Measurements from ENCODE around the gene TMEM41A. TPM values are rescaled to one million over a fixed set of nuclear protein-coding genes. Genes with fewer than 3 reads are reported as not detected.

The TMEM41A gene
- total RNA-seq, 1 experiment from 2014 or later = 30.2 TPM

- H3K4me1 ChIP-seq (ENCODE audit: control insufficient read depth, insufficient read depth, low read length) = no peaks in the 10 kb centered on the region
- intact Hi-C loops (cut with micrococcal nuclease; ENCODE audit: unreplicated experiment) = no loop called here
- H3K27ac ChIP-seq (ENCODE audit: low read length) = no peak overlapping the region
- no TSS peak for BruUV-seq (replicated peaks)
- ChIA-PET CTCF (interaction anchor here (0.6 kb wide), 1 partner anchor 373 kb away, joined by 4 read pairs; no protein-coding TSS in a partner anchor), POLR2A (no interaction called here)
- TF ChIP-seq TCF7L2 (IDR thresholded peaks at IDR 0.05; ENCODE audit: low read depth, low read length) = no peak
- ATAC-seq (no peak), DNase-seq (ENCODE audit: low read depth, low spot score) (no peak)
- no peak overlapping the region for H3K4me3 ChIP-seq (ENCODE audit: low read depth in 2 of 2, low read length in 2 of 2)
- H3K36me3 ChIP-seq (ENCODE audit: control insufficient read depth, insufficient read depth, low read length) = peaks cover 8% of the 10 kb centered on the region
- in situ Hi-C loops (cut with HindIII; ENCODE audit: low pct_unique_long_range_greater_than_20kb, low sequenced_read_pairs) = no loop called here
- H3K27me3 ChIP-seq (ENCODE audit: control insufficient read depth, insufficient read depth, low read length) = no peaks in the 10 kb centered on the region
- H3K9me3 ChIP-seq (ENCODE audit: control insufficient read depth, insufficient read depth, low read depth, low read length) = no peaks in the 10 kb centered on the region
Measured at GRCh38 chr3:185489462-185489861, 9.4 kb downstream of the TMEM41A start.

- Histone ChIP-seq H3K27me3 (ENCODE audit: control insufficient read depth, insufficient read depth, low read length) (no peaks in the 10 kb centered on the region), H3K27ac (ENCODE audit: low read length) (no peak overlapping the region), H3K9me3 (ENCODE audit: control insufficient read depth, insufficient read depth, low read depth, low read length) (no peaks in the 10 kb centered on the region), H3K4me1 (ENCODE audit: control insufficient read depth, insufficient read depth, low read length) (no peaks in the 10 kb centered on the region), H3K36me3 (ENCODE audit: control insufficient read depth, insufficient read depth, low read length) (0 out of 2 replicates have a peak, but pooled peaks cover 3% of the 10 kb centered on the region), H3K4me3 (ENCODE audit: low read depth in 2 of 2, low read length in 2 of 2) (no peak overlapping the region)
- ChIA-PET POLR2A (no interaction called here), CTCF (no interaction called here)
- BruUV-seq (replicated peaks) = no TSS peak
- intact Hi-C loops (cut with micrococcal nuclease; ENCODE audit: unreplicated experiment) = no loop called here
- TF ChIP-seq, protein P1, sequence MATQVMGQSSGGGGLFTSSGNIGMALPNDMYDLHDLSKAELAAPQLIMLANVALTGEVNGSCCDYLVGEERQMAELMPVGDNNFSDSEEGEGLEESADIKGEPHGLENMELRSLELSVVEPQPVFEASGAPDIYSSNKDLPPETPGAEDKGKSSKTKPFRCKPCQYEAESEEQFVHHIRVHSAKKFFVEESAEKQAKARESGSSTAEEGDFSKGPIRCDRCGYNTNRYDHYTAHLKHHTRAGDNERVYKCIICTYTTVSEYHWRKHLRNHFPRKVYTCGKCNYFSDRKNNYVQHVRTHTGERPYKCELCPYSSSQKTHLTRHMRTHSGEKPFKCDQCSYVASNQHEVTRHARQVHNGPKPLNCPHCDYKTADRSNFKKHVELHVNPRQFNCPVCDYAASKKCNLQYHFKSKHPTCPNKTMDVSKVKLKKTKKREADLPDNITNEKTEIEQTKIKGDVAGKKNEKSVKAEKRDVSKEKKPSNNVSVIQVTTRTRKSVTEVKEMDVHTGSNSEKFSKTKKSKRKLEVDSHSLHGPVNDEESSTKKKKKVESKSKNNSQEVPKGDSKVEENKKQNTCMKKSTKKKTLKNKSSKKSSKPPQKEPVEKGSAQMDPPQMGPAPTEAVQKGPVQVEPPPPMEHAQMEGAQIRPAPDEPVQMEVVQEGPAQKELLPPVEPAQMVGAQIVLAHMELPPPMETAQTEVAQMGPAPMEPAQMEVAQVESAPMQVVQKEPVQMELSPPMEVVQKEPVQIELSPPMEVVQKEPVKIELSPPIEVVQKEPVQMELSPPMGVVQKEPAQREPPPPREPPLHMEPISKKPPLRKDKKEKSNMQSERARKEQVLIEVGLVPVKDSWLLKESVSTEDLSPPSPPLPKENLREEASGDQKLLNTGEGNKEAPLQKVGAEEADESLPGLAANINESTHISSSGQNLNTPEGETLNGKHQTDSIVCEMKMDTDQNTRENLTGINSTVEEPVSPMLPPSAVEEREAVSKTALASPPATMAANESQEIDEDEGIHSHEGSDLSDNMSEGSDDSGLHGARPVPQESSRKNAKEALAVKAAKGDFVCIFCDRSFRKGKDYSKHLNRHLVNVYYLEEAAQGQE (IDR thresholded peaks at IDR 0.05; ENCODE audit: insufficient read depth in 1 of 2, low read depth in 2 of 2, low read length in 1 of 2) = no peak
- no peak for TF ChIP-seq POLR2AphosphoS5 (IDR thresholded peaks at IDR 0.05; ENCODE audit: low read depth, low read length)
- no peak for TF ChIP-seq CTCF (IDR thresholded peaks at IDR 0.05)
- no peak for TF ChIP-seq TCF7L2 (IDR thresholded peaks at IDR 0.05; ENCODE audit: low read depth, low read length)
- in situ Hi-C loops (cut with HindIII; ENCODE audit: low pct_unique_long_range_greater_than_20kb, low sequenced_read_pairs) = no loop called here
- no peak for ATAC-seq
- no peak for DNase-seq (ENCODE audit: low read depth, low spot score)
Measured at GRCh38 chr3:185488465-185488864, 10.4 kb downstream of the TMEM41A start.

DNA sequence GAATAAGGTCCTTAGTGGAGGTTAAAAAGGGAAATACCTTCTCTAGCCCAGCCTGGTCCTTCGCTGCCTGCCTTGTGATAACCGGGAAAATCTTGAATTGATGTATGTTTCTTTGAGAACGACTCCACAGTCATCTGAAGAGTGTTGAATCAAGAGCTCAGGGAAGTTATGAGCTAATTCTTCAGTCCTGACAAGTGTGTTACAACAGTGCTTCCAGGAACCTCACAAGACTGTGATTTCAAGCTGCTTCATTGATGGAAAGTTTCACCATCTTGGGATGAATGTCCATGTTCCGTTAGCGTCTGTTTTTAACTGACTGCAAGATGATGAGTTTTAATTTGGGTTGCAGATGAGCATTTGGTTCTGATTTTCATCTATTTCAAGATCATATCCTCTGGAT lies 12.4 kb downstream of the TMEM41A start:
- no peak for ATAC-seq
- no TSS peak for BruUV-seq (replicated peaks)
- Histone ChIP-seq H3K4me1 (ENCODE audit: control insufficient read depth, insufficient read depth, low read length) (no peaks in the 10 kb centered on the region), H3K27ac (ENCODE audit: low read length) (no peak overlapping the region), H3K27me3 (ENCODE audit: control insufficient read depth, insufficient read depth, low read length) (no peaks in the 10 kb centered on the region), H3K4me3 (ENCODE audit: low read depth in 2 of 2, low read length in 2 of 2) (no peak overlapping the region), H3K36me3 (ENCODE audit: control insufficient read depth, insufficient read depth, low read length) (no peaks in the 10 kb centered on the region), H3K9me3 (ENCODE audit: control insufficient read depth, insufficient read depth, low read depth, low read length) (no peaks in the 10 kb centered on the region)
- intact Hi-C loops (cut with micrococcal nuclease; ENCODE audit: unreplicated experiment) (no loop called here), in situ Hi-C loops (cut with HindIII; ENCODE audit: low pct_unique_long_range_greater_than_20kb, low sequenced_read_pairs) (no loop called here)
- CTCF ChIA-PET = no interaction called here
- DNase-seq (ENCODE audit: low read depth, low spot score) = no peak
- POLR2A ChIA-PET = interaction anchor here (0.7 kb wide), 1 partner anchor 136 kb away, joined by 5 read pairs; no protein-coding TSS in a partner anchor
- TF ChIP-seq SIN3A (IDR thresholded peaks at IDR 0.05; ENCODE audit: borderline replicate concordance, insufficient read depth, low read depth, low read length) (no peak), CTCF (IDR thresholded peaks at IDR 0.05) (no peak), TCF7L2 (IDR thresholded peaks at IDR 0.05; ENCODE audit: low read depth, low read length) (no peak), POLR2AphosphoS5 (IDR thresholded peaks at IDR 0.05; ENCODE audit: low read depth, low read length) (no peak)
- TF ChIP-seq, protein P1 (IDR thresholded peaks at IDR 0.05; ENCODE audit: insufficient read depth in 1 of 2, low read depth in 2 of 2, low read length in 1 of 2) = no peak

All from Panc1 (cell line).